Dermis microvascular lymphatic vessel endothelial cell (primary cell): ENCODE data around the gene NDUFS5. TPM values are rescaled to one million over a fixed set of nuclear protein-coding genes. Genes with fewer than 3 reads are reported as not detected.
A peak's percentile ranks its signal among the peaks of the same experiment; 100 is the strongest.
"Not testable (repeated sequence)": the region's sequence is repeated elsewhere in the genome, so short reads cannot be mapped to it uniquely, and the experiment has no call there.

Experiments
- DNase-seq, 2 donors: peaks; one replicate each; pipeline versions ENCODE4 v3.0.0 to v3.0.0-alpha.2; 2010; ENCODE audit warnings: low read depth in 2 of 2
- total RNA-seq: library from RNA; depleted of rRNA; stranded (reverse); fragments of >200 nt; gene quantifications from 2 replicates; pipeline ENCODE4 v1.2.1, GENCODE V29; 2014

The NDUFS5 gene
- total RNA-seq, 1 donor from 2014 or later = 433 TPM

GRCh38 chr1:39014956-39015355, 11.2 kb upstream of the NDUFS5 start:
- not testable (repeated sequence) for DNase-seq

- no peak for DNase-seq
These were observed 9.5 kb upstream of the NDUFS5 start for GRCh38 chr1:39016604-39017171.

GRCh38 chr1:39017266-39017665, 8.9 kb upstream of the NDUFS5 start:
- no peak for DNase-seq

GRCh38 chr1:39020494-39020893, 5.7 kb upstream of the NDUFS5 start:
- DNase-seq = not testable (repeated sequence)

- no peak for DNase-seq
These were observed 4.7 kb upstream of the NDUFS5 start for GRCh38 chr1:39021426-39021825.

- DNase-seq = no peak
These were observed 3.0 kb upstream of the NDUFS5 start for GRCh38 chr1:39023140-39023539.

- DNase-seq = no peak
These were observed 837 bp downstream of the NDUFS5 start for GRCh38 chr1:39026866-39027507.

GRCh38 chr1:39034114-39034654, 8.0 kb downstream of the NDUFS5 start:
- no peak for DNase-seq

GRCh38 chr1:39036678-39037077, 10.5 kb downstream of the NDUFS5 start:
- DNase-seq = no peak

- no peak for DNase-seq
These were observed 17.4 kb downstream of the NDUFS5 start for GRCh38 chr1:39043513-39043912.

- no peak for DNase-seq
These were observed 18.6 kb downstream of the NDUFS5 start for GRCh38 chr1:39044762-39045161.

GRCh38 chr1:39045231-39045630, 19.1 kb downstream of the NDUFS5 start:
- no peak for DNase-seq

GRCh38 chr1:39046613-39047210, 20.6 kb downstream of the NDUFS5 start:
- no peak for DNase-seq

- peak in 1 of 2 donors; percentile 51 for DNase-seq
These were observed 21.5 kb downstream of the NDUFS5 start for GRCh38 chr1:39047374-39048229.

- no peak for DNase-seq
These were observed 22.7 kb downstream of the NDUFS5 start for GRCh38 chr1:39048745-39049370.

- no peak for DNase-seq
These were observed 23.9 kb downstream of the NDUFS5 start for GRCh38 chr1:39050001-39050400.

GRCh38 chr1:39051193-39051850, 25.2 kb downstream of the NDUFS5 start:
- DNase-seq = not testable (repeated sequence)

GRCh38 chr1:39051956-39052355, 25.8 kb downstream of the NDUFS5 start:
- no peak for DNase-seq

GRCh38 chr1:39055213-39055710, 29.1 kb downstream of the NDUFS5 start:
- DNase-seq = not testable (repeated sequence)

GRCh38 chr1:39061516-39061915, 35.4 kb downstream of the NDUFS5 start:
- DNase-seq = not testable (repeated sequence)

- DNase-seq = peak; percentile 71 to 88
These were observed 35.8 kb downstream of the NDUFS5 start for GRCh38 chr1:39061951-39062350.
